NCI-H146 (cell line): ENCODE measurements around the gene OLFM3.

Source experiments
- DNase-seq: peaks from one replicate; lab custom pipeline; 2025; lab: John Stamatoyannopoulos, UW

Gene OLFM3

DNA sequence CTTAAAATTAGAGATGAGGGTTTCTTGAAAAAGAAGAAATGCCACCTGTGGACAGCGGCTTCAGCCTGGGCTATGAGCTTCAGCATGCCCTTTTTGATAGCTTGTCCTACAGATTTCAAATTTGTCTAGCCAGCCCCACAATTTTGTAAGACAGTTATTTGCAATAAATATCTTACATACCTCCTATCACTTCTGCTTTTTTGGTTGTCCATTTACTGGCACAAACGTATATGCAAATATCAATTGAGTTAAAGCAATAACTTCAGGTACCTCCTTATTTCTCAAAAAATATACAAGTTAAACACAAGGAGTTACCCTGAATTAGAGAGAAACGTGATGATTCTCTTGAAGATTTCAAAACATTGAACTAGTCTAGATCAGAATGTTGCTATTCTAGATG, 53.5 kb downstream of the OLFM3 start:
- no peak for DNase-seq

DNA sequence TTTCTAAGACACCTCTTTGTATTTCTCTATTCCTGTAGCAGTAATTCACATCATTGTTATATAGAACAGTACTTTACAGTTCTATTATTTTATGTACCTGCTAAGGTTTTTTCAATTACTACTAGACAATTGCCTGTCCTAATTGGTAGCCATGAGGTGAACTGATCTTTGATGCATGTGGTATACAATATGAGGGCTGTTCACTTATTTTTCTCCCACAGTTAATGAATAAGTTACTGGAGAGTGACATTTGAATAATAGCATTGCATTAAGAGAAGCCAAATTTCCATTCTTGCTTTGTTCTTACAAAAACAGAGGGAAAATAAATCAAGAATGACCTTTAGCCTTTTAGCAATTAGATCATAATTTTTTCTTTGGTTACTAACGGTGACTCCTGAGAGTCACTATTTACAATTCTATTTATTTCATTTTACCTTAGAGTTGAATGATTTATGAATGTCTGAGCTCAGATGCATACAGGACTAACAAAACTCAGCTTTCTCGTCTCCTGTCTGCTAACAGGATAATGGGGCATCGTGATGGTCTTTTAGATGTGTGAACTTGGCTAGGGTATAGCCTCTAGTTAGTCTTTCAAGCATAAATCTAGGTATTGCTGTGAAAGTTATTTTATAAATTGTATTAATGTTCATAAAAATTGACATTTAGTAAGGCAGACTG, 54.1 kb downstream of the OLFM3 start:
- DNase-seq, result no peak

DNA sequence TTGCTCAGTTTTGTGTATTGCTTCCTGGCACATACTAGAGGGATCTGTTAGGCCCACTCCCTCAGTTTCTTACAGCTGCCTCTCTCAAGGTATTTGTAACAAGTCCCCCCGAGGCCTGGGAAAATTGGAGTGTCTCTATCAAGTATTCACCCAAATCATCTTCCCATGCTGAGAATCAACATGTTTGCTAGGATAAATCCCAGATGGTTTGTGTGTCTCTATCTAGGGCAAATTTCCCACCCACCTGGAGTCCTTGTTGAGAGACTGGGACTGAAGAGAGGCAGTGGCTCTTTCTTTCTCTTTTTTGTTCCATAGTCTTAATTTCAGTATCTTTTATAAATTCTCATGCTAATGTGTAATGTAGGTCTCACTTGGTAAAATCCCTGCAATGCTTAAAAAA, 58.0 kb downstream of the OLFM3 start:
- DNase-seq, result no peak

DNA sequence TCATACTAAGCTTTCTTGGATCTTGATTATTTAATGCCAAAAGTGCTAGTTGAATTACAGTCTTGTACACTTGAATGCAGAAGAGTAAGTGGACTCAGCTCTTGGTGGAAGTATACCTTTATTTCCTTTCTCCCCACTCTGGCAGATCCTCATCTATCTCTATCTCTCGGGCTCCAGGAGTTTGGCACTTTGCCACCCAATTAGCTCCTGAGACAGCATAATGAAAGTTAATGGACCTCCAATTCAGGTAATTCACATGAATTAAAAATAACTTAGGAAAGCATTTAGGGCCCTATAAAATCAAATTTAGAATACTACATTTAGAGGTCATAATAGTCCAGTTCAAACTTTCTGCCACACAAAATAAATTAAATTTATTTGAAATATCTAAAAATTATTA, 67.4 kb downstream of the OLFM3 start:
- DNase-seq, result no peak

DNA sequence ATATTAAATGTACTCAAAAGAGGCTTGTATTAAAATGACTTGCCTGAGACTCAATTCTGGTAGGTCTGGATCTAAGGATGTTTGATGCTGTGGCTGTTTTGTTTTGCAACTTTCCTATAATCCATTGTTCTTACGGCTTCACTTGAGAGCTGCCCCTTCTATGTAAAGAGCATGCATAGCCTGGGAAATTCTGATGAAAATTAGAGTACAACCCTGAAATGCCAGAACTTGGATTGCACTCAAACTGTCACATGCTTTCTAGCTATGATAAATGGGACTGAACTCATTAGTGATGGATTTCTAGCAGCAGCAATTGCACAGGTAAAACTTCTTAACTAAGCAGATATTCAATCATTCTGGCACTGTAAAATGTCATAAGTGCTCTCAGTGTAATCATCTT, 67.9 kb downstream of the OLFM3 start:
- no peak for DNase-seq

DNA sequence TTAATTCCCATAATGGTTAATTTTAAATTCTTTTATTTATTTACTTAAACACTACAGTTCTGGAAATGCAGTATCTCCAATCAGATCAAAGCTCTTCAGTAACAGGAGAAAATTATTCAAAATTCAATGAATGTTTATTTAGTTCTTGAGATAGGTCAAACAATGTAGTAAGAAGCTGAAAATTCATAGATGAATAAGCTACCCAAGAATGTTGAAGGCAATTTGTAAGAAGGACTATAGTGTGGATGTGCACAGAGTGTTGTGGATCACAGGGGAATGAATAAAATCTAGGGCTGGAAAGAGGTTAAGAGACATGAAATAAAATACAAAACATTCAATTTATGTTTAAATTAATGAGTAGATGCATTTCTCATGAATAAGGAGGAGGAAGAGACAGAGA, 72.0 kb downstream of the OLFM3 start:
- DNase-seq, result no peak

DNA sequence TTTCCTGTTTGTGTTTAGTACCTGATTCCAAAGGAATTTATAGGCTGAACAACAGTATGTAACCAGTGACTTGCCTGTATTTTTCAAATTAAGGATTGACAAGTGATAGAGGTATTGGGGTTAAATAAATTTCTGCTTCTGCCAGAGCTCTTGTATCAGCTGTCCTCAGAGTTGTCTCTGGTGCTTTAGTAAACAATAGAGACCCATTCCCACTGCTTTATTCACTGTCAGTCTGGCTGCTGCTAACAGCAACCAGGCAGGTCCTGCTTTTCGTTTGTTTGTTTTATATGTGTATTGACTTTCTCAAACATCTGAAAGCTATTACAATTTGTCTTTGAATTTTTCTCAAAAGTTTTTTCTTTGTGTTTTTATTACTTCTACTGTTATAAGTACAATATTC, 76.1 kb downstream of the OLFM3 start:
- DNase-seq, result no peak

DNA sequence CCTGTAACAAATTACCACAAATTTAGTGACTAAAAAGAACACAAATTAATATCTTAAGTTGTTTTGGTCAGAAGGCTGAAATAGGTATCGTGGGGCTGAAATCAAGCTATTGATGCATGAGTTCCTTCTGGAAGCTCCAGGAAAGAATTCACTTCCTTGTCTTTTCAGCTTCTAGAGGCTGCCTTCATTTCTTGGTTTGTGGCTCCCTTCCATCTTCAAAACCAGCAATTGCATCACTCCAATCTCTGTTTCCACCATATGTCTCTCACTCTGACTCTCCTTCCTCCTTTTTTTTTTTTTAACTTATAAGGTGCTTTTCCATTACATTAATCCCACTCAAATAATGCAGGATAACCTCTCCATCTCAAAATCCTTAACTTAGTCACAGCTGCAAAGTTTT, 78.4 kb downstream of the OLFM3 start:
- no peak for DNase-seq

DNA sequence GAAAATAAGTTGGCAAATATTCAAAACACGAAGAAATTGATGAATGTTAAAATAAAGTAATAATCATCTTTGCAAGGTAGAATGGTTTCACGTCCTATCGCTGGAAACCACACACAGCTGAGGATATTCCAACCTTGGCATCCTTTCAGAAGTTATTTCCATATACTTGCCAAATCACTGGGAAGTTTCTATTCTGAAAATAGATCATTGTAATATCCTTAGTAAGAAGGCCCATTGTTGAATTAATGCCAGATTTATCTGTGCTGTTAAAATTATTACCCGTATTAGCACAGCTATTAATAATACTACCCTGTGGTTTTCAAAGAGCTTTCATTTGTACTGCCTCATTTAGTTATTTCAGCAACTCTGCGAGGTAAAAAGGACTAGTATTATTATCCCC, 81.1 kb downstream of the OLFM3 start:
- no peak for DNase-seq

DNA sequence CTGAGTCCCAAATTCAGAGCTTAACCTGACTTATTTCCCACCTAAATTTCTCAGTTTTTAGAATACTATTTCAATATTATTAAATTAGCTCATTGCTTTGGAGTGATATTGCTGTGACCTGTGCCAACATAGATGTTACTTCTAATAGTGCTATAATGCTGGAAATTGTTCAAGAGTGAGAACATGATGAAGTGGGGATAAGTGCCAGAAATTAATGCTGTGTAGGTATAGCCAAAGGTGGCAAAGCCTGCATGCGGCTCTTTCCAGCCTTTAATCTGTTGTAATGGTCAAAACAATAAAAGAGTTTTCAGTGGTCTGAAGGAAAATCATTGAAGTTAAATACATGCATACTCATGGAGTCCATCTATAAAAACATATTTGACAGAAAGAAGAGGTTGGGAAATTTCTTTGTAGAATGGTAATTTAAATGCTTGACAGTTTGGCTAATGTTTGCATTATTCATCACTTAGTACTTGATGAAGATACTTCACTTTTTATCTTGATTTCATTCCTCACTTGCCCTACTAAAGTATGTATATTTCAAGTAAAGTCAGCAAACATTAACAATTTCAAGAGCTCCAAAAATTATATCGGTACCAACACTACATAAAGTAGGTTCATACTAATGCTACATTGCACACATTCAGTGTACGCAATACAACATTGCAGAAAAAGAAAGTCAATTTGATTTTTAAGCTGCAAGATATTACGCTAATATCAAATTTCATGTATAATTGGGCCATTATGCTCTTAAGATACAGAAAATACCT, 82.1 kb downstream of the OLFM3 start:
- DNase-seq, result no peak

DNA sequence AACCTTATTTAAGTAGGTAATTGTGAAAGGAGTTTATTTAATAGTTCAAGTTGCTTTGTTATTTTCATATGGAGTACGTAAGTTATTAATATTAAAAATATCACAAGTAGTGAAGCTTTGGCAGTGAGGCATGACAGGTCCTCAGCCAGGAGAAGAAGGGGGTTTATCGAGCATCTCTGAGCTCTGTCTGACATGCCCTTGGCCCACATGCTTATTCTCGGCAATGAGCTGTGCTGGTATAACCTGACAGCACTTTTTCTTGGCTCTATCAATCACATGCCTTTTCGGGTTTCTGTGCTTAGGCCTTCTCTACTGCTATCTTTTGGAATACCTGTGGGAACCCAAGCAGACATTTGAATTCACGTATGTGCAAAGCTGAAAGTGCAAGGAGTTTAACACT, 84.8 kb downstream of the OLFM3 start:
- no peak for DNase-seq

DNA sequence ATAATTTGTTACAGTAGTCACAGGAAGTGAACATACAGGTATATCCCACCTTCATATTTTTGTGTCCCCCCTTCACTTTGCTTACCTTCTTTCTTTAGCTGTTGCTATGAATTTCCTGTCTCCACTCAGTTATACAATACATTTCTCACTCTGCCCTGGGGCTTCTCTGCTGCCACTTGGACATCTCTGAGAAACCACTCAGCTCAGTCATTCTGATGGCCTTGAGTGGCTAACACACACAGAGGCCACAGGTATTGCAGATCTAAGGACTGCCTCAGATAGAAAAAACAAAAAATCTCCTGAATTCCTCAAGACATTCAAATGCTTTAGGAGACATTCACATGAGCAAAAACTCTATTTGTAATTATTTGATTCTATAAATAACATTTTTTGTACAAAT, 87.7 kb downstream of the OLFM3 start:
- DNase-seq, result no peak

DNA sequence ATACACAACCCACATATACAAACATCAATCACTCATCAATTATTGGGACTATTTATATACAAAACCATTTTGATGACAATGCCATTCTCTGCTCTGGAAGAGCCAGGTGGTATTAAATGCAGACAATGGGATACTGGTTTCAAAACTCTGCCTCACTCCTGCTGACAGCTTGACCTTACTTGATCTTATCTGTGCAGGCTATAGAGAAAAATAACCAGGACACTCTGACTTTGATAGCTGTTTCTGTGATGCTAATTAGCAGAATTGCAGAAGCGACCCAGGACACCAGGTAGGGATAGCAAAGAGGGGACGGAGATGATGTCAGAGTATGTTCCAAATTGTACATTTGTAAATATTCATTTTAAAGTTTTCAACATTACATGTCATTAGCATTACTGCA, 89.5 kb downstream of the OLFM3 start:
- no peak for DNase-seq

DNA sequence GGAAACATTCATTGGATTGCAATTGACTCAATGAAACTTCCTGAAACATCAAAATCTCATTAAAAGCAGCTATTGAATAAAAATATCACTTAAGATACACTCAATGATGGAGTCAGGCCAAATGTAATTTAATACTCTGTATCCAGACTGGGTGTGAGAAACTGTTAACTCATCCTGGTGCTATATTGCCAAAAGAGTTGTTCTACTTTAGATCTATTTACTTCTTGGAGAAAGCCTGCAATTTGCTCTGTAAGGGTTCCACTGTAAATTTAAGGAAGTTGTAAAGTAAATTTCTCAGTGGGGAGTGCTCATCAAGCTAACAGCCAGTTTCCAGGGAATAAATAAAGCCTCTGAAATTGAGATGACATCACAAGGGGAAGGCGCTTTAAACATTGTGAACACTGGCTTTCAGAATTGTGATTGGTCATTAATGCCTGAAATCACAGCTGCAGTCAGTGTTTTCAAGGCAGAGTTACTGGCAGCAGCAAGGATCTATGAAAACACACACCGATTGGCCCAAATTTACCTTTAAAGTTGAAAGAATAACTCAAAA, 91.4 kb downstream of the OLFM3 start:
- no peak for DNase-seq

DNA sequence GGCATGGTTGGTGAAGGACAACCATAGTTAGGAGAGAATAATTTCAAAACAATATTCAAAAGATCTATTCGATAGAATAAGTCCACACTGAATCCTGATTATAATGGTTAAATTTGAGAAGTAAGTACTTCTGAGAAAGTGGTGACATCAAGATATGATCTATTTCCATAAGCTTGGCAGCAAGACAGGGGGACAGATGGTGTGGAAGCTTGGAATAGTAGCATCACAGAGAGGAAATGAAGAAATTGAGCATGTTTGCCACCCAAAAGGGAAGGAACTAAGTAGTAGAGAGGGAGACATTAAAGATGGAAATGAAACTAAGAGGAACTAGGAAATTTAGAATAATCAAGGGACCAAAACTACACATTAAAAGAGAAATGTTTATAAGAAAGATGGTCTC, 94.5 kb downstream of the OLFM3 start:
- no peak for DNase-seq

DNA sequence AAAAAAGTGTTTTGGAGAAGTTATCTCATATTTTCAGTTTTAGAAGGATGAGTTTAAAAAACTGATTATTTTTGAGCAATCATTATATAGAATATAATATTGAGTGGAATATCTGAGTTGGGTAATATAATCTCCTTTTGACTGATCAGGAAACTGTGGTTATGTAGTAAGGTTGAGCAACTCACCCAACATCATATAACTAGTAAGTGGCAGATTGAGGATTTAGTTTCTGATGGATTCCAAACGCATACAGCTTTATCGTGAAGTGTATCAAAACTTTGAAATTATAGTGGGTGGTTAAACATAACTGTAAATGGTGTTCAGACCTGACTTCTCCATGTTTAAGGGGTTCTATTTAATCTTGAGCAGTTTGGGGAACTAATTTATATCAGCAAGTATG, 98.6 kb downstream of the OLFM3 start:
- no peak for DNase-seq

DNA sequence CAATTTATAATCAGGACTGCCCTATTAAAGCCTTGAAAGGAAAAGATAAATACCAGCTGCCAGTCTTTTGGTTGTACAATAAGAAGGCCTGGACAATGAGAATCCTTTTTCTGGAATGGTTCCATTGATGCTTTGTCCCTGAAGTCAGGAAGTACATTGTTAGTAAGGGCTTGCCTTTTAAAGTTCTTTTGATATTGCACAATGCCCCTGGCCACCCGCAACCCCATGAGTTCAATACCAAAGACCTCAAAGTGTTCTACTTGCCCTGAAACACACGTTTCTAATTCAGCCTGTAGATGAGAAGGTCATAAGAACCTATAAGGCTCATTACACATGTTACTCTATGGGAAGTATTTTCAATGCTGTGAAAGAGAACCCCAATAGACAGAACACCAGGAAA, 112.1 kb downstream of the OLFM3 start:
- DNase-seq, result no peak

DNA sequence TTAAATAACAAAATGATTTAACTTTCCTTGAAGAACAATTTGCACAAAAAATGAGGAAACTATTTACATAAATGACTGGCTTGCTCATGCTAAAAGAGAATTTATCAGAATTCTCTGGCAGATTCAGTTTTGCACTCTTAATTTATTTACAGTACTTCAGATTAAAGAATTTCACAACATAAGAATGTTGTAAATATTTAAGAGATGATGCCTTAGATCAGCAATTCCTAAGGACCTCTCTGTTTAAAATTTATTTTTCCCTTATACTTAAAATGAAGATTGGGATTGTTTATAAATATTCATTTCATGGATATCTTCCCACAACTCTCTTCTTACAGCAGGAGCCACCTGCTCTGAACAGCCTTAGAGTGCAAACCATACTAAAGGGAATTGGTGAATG, 120.8 kb downstream of the OLFM3 start:
- DNase-seq, result no peak

DNA sequence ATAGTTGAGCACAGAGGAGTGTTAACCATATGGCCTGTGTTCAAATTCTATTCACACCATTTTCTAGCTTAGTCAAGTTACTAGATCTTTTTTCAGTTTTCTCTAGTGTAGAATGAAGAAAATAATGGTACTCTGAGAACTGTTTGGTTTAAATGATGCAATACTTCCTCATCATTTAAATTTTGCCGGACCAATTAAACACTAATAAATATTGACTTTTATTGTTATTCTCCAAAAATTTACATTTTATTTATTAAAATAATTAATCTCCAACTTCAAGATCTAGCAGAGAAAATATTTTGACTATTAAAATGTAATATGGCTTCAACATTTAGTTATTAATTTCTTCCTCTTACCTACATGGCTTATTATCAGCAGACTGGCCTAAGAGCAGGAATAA, 123.1 kb downstream of the OLFM3 start:
- no peak for DNase-seq

DNA sequence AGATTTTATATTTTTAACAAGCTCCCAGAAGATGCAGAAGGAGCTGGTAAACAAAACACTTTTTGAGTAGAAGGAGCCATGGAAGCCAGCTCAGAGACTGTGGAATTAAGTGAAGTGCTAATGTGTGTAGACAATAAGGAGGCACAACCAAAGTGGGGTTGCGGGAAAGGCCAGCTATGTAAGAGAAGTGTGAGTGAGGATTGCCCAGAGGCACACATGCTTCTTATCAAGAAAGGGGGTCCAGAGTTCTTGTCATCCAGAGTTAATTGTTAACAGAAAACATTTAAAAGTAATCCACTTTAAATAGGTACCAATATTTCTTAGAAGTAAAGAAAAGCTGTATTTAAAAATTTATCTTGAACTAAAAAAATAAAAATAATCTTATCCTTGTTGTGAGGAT, 136.8 kb downstream of the OLFM3 start:
- DNase-seq, result no peak

DNA sequence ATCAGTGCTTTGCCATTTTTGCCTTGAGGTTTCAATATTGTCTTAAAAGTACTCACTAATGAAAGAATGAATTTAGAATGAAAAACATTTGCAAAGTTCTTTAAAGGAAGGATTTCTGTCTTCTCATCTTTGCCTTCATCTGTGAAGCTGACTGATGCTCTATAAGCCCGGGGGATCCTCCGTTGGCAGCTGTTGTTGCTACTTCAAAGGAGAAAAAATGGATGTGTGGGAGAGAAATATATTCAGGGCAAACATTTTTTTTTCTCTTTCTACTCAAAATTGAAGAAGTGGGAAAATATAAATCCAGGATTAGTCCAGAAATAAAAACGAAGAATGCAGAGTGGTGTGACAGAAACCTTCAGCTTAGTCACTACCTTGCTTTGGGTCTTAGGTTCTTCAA, 142.5 kb downstream of the OLFM3 start:
- DNase-seq, result no peak

DNA sequence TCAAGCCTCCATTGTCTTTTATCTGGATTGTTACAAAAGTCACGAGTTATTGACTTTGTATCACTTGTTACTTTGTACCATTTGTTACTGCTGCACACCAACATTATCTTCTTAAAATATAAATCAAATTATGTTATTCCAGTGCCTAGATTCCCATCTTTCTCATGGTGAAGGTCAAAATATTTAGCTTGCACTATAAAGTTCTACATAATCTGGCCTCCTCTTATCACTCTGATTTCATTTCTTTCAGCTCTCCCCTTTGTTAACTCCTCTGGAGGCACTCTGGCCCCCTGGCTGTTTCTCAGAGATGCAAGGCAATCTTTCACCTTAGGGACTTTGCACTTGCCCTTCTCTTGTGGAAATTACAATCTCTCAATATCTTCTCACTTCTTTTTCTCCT, 143.8 kb downstream of the OLFM3 start:
- no peak for DNase-seq

DNA sequence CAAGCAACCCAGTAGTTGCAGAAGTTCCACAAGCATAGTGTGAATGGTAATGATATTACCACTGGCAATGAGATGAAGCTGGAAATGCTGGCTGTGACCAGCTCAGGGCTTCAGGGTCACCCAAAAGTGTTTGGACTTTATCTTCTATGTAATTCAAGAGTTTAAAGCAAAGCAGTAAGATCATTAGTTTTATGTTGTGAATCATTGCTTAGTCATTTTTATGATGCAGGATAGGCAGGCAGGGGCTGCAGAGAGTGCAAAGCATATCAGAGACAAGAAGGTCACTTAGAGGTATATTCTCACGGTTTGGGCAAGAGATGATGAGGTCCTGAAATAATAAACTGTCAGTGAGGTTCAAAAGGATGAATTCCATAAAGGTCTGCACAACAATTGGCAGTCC, 147.4 kb downstream of the OLFM3 start:
- no peak for DNase-seq

DNA sequence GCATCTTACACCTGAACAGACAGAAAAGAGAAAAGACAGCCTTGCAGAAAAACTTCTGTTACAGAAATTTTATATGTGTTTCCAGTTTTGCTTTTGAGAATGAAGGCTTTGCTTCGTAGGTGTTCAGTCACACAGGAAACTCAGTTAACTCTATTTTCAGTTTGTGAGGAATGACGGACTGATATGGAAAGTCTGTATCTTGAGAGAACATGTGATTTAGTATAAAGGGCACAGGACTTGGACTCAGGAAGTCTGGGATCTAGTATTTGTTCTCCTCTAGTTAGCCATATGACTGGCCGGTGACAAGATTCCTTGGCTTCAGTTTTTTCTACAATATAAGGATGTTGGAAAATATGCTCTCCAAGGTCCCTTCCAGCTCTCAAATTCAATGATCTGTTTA, 149.1 kb downstream of the OLFM3 start:
- no peak for DNase-seq
